ENCODE data around the gene ING3.
A peak's percentile ranks its signal among the peaks of the same experiment; 100 is the strongest.
"Not testable (repeated sequence)": the region's sequence is repeated elsewhere in the genome, so short reads cannot be mapped to it uniquely, and the experiment has no call there.

ING3 gene

DNA sequence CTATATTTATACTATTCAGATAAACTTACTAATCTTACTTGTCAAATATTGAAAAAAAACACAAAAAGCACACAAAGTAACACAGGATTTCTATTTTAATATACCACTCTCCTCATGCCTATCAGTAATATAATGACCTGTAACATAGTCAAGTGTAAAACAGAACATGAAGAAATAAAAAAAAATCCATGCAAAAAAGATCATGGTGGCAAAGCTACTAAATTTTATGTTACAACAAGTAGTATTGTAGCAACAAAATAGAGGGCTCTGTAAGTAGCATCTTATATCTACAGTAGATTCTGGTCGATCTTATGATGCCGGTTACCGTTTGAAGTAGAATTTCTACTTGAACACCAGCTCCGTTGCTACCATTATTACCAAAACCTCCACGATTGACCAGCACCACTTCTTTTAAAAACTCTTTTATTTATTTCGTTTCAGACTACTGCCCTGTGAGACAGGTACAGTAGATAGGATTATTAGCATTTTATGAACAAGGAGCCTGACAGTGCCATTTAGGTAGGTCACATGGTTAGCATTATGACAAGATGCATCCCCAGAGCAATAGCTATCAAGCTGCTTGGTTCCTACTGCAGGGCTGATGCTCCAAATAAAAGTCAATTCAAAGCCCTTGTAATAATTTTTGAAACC, 40.0 kb downstream of the ING3 start:
- no peak for DNase-seq

DNA sequence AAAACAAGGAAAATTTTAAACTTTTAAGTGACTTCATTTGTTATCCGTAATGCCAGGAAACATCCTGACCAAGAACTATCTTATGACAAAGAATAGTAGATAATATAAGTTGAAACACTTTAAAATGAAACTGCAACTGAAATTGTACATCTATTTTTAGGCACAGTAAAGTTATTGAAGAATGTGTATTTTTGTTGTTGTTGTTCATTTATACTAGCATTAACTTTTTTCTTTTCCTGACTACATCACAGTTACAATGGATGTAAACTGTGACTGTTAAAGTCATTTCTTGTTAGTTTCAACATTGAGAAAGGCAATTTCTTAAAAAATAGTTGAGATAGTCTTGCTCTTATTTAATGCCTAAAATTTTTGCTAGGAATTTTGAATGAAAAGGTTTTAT, 40.6 kb downstream of the ING3 start:
- no peak for DNase-seq

DNA sequence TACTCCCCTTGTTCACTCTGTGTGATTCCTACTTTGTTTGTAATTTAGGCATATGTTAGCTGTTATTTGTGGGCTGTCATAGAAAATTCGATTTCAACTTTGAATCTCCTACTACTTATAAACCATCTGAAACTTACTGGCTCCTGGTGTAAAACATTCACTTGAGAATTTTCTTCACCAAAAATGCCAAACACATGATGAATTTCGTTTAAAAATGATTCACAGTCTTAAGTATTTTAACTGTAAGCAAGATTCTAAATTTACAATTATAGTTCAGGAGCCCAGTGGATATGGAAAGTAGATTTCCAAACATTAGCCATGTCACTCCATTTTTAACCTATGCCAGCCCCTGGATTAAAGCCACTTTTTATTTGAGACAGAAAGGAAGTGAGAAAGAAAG, 41.0 kb downstream of the ING3 start:
- DNase-seq, result no peak

GRCh38 chr7:120992272-120992964, 41.8 kb downstream of the ING3 start:
- no peak for DNase-seq

DNA sequence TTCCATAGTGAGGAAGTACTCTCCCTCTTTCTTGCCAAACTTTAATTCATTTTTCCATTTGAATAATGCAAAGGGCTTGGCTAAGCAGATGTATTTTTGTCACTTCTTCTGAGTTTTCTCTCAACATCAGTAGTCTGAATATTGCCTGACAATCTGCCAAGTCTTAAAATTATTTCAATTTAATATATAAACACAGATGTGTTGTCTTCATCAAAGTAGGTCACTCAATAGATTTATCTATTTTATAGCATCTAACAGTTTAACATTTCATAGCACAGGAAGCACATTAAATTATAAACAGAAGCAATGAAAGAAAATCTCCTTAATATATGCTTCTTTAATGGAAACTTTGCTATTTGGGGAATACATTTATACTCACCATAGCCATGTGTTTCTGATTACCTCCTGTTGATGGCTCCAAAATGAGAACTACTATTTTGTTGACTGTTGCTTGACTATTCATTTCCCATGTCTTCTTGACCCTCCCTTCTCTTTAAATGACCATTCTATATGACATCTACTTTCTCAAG, 42.5 kb downstream of the ING3 start:
- no peak for DNase-seq

GRCh38 chr7:120993553-120994191, 43.1 kb downstream of the ING3 start:
- DNase-seq, result no peak

DNA sequence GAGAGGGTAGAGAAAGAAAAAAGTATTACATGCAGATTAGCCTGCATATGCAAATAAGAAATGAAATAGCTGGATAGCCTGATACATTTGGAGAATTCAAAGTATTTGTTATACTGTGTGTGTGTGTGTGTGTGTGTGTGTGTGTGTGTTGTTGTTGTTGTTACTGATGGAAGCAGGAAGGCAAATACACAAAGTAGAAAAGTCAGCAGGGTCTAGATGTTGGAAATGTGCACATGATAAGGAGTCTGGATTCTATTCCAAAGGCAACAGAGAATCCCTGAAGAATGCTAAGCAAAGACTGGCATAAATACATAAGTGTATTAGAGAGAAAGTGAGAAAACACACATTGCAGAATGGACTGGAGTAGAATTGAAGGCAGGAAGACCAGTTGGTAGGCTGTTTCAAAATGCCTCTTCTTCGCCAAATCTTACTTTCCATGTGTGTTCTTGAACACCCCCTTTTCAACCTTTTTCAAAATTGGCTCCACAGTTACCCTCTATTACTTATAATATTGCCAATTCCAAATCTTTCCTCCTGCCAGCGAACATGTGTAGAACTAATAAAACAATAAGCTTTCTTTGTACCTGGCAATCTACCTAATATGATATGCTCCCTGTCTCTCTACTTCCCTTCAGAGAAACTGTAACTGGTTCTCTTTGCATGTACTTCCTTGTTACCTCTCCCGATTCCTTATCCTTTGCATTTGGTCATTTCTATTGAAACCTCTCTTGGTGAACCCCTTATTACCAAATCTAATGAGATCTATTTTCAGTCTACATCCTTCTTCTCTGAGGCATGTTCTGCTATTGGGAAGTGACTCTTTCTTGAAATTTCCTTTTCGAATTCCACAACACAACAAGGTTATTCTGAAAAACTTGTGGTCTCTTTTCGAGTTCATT, 44.2 kb downstream of the ING3 start:
- no peak for DNase-seq

GRCh38 chr7:120995654-120996053, 45.1 kb downstream of the ING3 start:
- no peak for DNase-seq

DNA sequence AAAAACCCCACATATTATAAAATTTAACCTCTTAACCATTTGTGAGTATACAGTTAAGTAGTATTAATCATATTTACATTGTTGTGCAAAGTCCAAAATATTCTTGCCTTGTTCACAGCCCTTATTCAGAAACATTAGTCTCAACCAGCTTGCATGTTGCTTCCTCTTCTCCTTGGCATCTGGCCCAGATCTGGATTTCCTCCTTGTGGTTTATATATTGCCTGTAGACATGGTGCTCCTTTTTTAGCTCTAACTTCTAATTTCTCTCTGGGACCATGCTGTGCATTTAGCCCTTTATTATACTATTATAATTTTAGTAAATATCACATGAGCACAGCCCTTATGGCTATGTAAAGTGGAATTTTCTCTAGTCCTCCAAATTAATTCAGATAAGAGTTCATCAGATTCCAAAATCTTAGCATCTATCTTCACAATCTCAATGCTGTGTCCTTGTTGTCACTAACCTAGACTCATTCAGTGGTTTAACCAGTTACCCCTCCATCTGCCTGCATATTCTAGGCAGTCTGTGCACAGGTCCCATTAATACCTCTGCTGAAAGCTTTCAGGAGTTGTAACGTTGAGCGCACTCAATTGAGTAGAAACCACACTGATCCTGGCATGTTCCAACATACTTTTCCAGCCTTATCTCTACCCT, 45.9 kb downstream of the ING3 start:
- DNase-seq, result peak; percentile 43

DNA sequence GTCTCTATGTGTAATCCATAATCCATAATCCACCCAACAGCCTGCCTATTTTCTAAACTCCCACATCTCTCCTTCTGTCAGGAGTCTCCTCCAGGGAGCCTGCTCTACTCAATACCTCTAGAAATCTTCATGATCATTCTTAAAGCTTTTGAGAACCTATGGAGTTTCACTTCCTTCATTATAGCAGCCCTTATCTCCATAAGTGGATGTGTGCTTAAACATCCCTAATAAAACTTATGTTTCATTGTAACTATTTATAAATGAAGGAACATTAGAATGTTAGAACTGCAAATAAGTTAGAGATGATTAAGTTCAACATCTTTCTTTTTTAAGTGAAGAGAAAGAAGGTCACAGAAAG, 46.4 kb downstream of the ING3 start:
- no peak for DNase-seq

- DNase-seq, result no peak
Observed at GRCh38 chr7:120997882-120998474, 47.4 kb downstream of the ING3 start.

DNA sequence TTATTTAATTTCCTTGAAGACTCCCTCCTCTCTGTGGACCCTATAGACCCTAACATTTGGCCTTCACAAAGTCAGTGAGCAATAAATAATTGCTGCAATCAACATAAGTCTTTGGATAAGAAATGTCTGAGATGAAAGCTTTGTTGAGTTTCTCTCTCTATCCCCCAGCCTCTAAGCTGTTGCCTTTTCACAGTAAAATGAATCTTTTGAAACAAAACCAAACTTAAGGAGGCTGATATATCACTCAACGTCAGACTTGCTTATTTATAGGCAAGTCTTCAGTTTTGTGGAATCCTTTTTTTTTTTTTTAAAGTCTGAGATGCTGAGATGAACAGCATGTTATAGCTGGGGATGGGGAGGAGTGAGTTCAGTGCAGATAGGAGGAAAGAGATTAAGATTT, 47.9 kb downstream of the ING3 start:
- no peak for DNase-seq

DNA sequence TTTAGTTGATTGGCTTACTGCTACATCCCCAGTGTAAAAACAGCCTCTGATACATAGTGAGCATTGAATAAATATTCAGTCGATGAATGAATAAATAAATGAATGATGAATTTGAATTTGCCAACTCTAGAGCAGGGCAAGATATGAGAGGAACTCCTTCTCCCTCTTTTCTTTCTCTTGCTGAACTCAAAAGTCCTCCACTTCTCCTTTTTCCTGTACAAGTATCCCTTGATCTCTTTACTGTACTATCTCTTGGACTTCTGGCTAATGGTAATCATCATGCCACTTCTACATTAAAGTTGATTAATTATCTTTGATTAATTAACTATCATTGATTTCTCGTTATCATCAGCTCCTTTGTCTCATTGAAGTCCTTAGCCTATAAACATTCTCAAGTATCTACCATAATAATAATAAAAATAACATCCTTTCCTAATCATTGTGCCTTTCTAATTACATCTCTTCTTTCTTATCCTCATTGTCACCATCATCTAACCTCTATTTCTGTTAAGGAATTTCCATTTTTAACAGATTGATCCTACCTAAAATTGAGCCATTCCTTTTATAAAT, 48.5 kb downstream of the ING3 start:
- DNase-seq, result no peak

DNA sequence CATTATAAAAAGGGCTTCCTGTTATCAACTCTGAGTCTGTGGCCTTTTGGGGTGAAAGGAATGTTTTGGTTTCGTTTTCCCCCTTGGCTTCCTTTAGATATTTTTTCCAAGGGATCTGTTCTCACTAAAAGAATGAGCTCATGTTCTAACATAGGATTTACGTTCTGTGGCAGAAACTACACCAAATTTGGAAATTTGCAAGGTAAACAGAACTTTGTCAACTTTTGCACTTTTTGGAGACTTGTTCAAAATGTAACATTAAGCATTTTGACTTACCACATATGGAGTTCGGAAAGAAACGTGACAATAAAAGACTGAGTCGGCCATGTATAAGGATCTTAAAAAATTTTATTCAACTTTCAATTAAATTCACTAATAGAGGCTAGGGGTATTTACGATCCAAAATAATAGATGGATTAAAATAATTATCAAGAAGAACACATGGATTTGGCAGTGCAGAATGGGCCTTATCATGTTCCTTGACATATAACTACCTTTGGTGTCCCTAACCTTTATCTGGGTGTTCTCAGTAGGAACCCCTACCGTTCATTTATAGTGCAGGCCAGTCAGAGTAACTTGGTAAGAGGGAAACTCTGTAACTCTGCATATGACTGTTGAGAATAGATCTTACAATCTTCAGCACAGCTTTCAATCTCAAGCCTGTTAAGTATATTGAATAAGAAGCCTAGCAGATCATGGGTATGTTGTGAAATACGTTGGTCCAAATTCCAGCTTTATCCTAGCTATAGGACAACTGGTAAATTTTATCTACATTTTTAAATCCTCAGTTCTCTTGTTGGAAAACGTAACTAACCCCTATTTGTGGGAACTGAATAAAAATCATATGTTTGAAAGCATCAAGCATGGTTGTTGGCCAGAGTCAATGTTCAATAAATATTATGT, 49.8 kb downstream of the ING3 start:
- no peak for DNase-seq

GRCh38 chr7:121001234-121001906, 50.8 kb downstream of the ING3 start:
- no peak for DNase-seq

GRCh38 chr7:121002048-121002756, 51.6 kb downstream of the ING3 start:
- no peak for DNase-seq

DNA sequence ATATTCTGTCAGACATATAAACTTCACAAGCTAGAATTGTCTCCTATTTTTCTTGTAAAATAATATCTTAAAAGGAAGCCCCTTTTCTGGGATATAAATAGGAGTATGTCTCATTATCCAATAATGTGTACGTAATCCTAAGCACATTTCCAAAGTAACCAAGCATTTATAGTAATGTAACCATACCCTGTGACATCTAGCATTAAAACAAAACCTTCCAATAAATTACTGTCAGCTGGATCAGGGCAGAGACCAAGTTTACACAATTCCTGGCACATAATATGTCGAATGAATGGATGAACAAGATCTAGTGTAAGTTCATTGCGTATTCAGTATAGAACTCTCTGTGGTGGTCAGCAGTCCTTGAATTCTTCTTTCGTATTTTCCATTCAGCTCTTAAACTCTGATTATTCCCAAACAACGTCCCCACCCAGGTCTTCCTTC, 52.2 kb downstream of the ING3 start:
- no peak for DNase-seq

- peak; percentile 63 for DNase-seq
Observed at GRCh38 chr7:121003986-121004685, 53.6 kb downstream of the ING3 start.

GRCh38 chr7:121005058-121005457, 54.5 kb downstream of the ING3 start:
- not testable (repeated sequence) for DNase-seq

All from NCI-H2029 (cell line).